Caco-2 (cell line): Measurements from ENCODE around the gene PPFIBP2. TPM values are rescaled to one million over a fixed set of nuclear protein-coding genes. Genes with fewer than 3 reads are reported as not detected.

Experiments used
- BruUV-seq: library from RNA; stranded (reverse); fragments of 400-500 nt; replicated peaks from 2 replicates; lab custom pipeline; 2021; lab: Mats Ljungman, UMichigan
- CTCF ChIA-PET: fragments of 300-600 bp; sonication (Branson Sonifier 250); formaldehyde crosslinking; loops from one replicate; lab custom pipeline; 2022; ENCODE audit warnings: antibody characterized with exemption; lab: Charles Lee
- POLR2A ChIA-PET: fragments of 300-600 bp; sonication (Branson Sonifier 250); formaldehyde crosslinking; loops from one replicate; lab custom pipeline; 2022; ENCODE audit warnings: antibody characterized with exemption; lab: Charles Lee
- DNase-seq, 2 experiments: peaks; one replicate each; pipeline versions ENCODE4 v3.0.0 to v3.0.0-alpha.2; 2020 to 2022
- H3K27me3 ChIP-seq: replicated peaks from 2 replicates; pipeline ENCODE4 v1.6.0; 2011; ENCODE audit warnings: low read length; ENCODE audit not compliant: control insufficient read depth, insufficient read depth
- H3K36me3 ChIP-seq: 2 replicates; pipeline ENCODE4 v1.5.1; 2011; ENCODE audit warnings: low read length; ENCODE audit not compliant: control insufficient read depth, insufficient read depth
- H3K4me1 ChIP-seq: fragments of 250-450 bp; sonication (Bioruptor Pico); 2 replicates; pipeline ENCODE4 v1.5.1; 2020; ENCODE audit warnings: mild to moderate bottlenecking
- H3K4me3 ChIP-seq: 2 replicates; pipeline ENCODE4 v1.5.1; 2011; ENCODE audit warnings: low read depth, mild to moderate bottlenecking, control low read depth, low read length
- H3K9me3 ChIP-seq: fragments of 250-450 bp; sonication (Bioruptor Pico); 2 replicates; pipeline ENCODE4 v1.5.1; 2020; ENCODE audit warnings: mild to moderate bottlenecking, moderate library complexity
- H3K27ac Mint-ChIP-seq: one replicate; pipeline ENCODE4 v1.8.0; 2022; ENCODE audit warnings: mixed read lengths; ENCODE audit not compliant: unreplicated experiment
- H3K27me3 Mint-ChIP-seq: one replicate; pipeline ENCODE4 v1.8.0; 2022; ENCODE audit warnings: mixed read lengths; ENCODE audit not compliant: insufficient read depth, unreplicated experiment
- H3K36me3 Mint-ChIP-seq: one replicate; pipeline ENCODE4 v1.8.0; 2022; ENCODE audit warnings: mild to moderate bottlenecking, mixed read lengths; ENCODE audit not compliant: insufficient read depth, unreplicated experiment
- H3K4me1 Mint-ChIP-seq: one replicate; pipeline ENCODE4 v1.8.0; 2022; ENCODE audit warnings: low read depth, mixed read lengths; ENCODE audit not compliant: unreplicated experiment
- H3K4me3 Mint-ChIP-seq: one replicate; pipeline ENCODE4 v1.8.0; 2022; ENCODE audit warnings: mild to moderate bottlenecking, moderate library complexity, mixed read lengths; ENCODE audit not compliant: unreplicated experiment
- H3K9me3 Mint-ChIP-seq: one replicate; pipeline ENCODE4 v1.8.0; 2022; ENCODE audit warnings: mixed read lengths; ENCODE audit not compliant: unreplicated experiment
- intact Hi-C: fragments of 100-400 bp; cut with micrococcal nuclease; formaldehyde crosslinking; loops from one replicate; pipeline ENCODE4 v1.10.0; 2022; ENCODE audit not compliant: unreplicated experiment
- total RNA-seq: library from RNA; stranded (reverse); gene quantifications from 2 replicates; pipeline ENCODE4 v1.2.3, GENCODE V29; 2022
- TF ChIP-seq, protein P1 (sequence below), 2 experiments: fragments of 200-600 bp in 1 of 2; IDR thresholded peaks; 1 replicate in 1 of 2; 2 replicates in 1 of 2; pipeline versions ENCODE4 v1.5.1 to v1.8.0; 2011 to 2022; ENCODE audit warnings: antibody characterized with exemption in 1 of 2, control low read depth in 1 of 2, inconsistent platforms in 1 of 2, low read depth in 1 of 2, low read length in 1 of 2, mild to moderate bottlenecking in 1 of 2, moderate library complexity in 1 of 2; ENCODE audit not compliant: insufficient read depth in 1 of 2, severe bottlenecking in 1 of 2, unreplicated experiment in 1 of 2

PPFIBP2 gene
- total RNA-seq, 1 experiment from 2014 or later, result 72.5 TPM

DNA sequence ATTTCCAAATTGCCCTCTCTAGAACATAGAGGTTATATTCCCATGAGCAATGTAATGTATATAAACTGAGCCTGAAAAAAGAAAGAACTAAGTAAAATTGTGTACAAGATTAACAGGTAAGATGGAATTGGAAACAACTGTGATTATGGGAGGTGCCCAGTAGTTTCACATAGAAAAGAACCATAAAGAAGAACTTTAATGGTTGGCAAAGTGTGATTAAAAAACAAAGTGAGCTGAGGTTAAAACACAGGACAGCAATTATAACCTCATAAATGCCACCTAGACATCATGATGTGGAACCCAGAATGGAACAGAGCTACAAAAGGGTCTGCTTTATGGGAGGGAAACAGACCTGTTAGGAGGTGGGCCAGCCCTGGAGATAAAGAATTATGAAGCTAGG is 100.9 kb downstream of the PPFIBP2 start:
- ChIA-PET POLR2A (interaction anchor here (0.8 kb wide), 1 partner anchor 14 kb away, joined by 4 read pairs; no protein-coding TSS in a partner anchor), CTCF (no interaction called here)
- no peak for DNase-seq
- no peaks in the 10 kb centered on the region for H3K27me3 ChIP-seq
- peaks cover 7% of the 10 kb centered on the region for H3K36me3 ChIP-seq
- intact Hi-C loops, result no loop called here
- TF ChIP-seq, protein P1, sequence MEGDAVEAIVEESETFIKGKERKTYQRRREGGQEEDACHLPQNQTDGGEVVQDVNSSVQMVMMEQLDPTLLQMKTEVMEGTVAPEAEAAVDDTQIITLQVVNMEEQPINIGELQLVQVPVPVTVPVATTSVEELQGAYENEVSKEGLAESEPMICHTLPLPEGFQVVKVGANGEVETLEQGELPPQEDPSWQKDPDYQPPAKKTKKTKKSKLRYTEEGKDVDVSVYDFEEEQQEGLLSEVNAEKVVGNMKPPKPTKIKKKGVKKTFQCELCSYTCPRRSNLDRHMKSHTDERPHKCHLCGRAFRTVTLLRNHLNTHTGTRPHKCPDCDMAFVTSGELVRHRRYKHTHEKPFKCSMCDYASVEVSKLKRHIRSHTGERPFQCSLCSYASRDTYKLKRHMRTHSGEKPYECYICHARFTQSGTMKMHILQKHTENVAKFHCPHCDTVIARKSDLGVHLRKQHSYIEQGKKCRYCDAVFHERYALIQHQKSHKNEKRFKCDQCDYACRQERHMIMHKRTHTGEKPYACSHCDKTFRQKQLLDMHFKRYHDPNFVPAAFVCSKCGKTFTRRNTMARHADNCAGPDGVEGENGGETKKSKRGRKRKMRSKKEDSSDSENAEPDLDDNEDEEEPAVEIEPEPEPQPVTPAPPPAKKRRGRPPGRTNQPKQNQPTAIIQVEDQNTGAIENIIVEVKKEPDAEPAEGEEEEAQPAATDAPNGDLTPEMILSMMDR (IDR thresholded peaks at IDR 0.05; ENCODE audit: insufficient read depth in 1 of 2, low read depth in 1 of 2, low read length in 1 of 2, severe bottlenecking in 1 of 2, unreplicated experiment in 1 of 2), result no peak
- no peak overlapping the region for H3K4me3 Mint-ChIP-seq
- peaks cover 77% of the 10 kb centered on the region for H3K36me3 Mint-ChIP-seq
- peaks cover 52% of the 10 kb centered on the region for H3K4me1 Mint-ChIP-seq
- peak overlapping the region; percentile 73 for H3K27ac Mint-ChIP-seq
- no peaks in the 10 kb centered on the region for H3K9me3 Mint-ChIP-seq
- BruUV-seq, result no TSS peak
- H3K4me1 ChIP-seq, result peaks cover 44% of the 10 kb centered on the region
- H3K9me3 ChIP-seq, result no peaks in the 10 kb centered on the region
- H3K27me3 Mint-ChIP-seq, result no peaks in the 10 kb centered on the region
- H3K4me3 ChIP-seq, result no peak overlapping the region

DNA sequence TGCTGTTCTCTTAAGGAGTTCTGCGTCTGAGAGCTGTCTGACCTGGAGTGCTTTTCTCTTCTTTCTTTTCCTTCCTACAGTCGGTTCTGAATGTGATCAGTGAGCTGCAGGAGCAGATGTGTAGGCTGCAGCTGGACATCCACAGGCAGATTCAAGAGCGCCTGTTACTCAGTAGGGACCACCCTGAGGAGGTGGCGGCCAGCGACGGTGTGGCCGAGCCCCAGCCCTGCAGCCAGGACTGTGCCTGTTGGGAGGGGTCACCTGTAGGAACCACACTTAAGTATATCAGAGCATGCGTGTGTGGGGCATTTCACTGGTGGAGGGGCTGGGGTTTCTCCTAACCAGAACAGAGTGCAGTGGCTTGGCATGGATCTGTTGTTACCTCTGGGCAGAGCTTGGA is 103.2 kb downstream of the PPFIBP2 start:
- Mint-ChIP-seq H3K27ac (no peak overlapping the region), H3K9me3 (no peaks in the 10 kb centered on the region), H3K36me3 (peaks cover 73% of the 10 kb centered on the region), H3K27me3 (no peaks in the 10 kb centered on the region), H3K4me3 (no peak overlapping the region), H3K4me1 (peaks cover 41% of the 10 kb centered on the region)
- ChIA-PET POLR2A (no interaction called here), CTCF (no interaction called here)
- no peak for DNase-seq
- Histone ChIP-seq H3K4me3 (no peak overlapping the region), H3K4me1 (peaks cover 23% of the 10 kb centered on the region), H3K36me3 (peaks cover 8% of the 10 kb centered on the region), H3K9me3 (no peaks in the 10 kb centered on the region), H3K27me3 (no peaks in the 10 kb centered on the region)
- TF ChIP-seq, protein P1 (IDR thresholded peaks at IDR 0.05; ENCODE audit: insufficient read depth in 1 of 2, low read depth in 1 of 2, low read length in 1 of 2, severe bottlenecking in 1 of 2, unreplicated experiment in 1 of 2), result no peak
- BruUV-seq, result no TSS peak
- intact Hi-C loops, result no loop called here

DNA sequence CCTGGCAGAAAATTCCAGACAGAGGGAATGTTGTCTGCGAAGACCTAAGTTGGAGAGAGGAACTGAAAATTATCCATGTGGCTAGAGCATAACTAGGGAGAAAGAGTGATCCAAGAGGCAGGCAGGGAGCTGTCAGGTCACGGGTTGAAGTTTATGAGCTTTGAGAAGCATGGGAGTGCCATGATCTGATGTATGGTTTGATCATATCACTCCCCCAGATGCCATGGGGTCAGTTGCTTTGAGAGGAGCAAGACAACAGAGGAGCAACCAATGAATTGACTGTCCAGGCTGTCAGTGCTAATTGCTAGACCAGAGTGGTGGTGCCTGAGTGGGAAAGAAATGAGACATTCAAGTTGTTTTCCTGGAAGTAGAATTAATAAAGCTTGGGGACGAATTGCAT is 105.5 kb downstream of the PPFIBP2 start:
- ChIA-PET CTCF (no interaction called here), POLR2A (no interaction called here)
- H3K4me1 Mint-ChIP-seq, result peaks cover 18% of the 10 kb centered on the region
- H3K36me3 Mint-ChIP-seq, result peaks cover 76% of the 10 kb centered on the region
- H3K27me3 Mint-ChIP-seq, result no peaks in the 10 kb centered on the region
- H3K36me3 ChIP-seq, result peaks cover 9% of the 10 kb centered on the region
- no peak overlapping the region for H3K4me3 ChIP-seq
- no peak overlapping the region for H3K27ac Mint-ChIP-seq
- H3K4me1 ChIP-seq, result no peaks in the 10 kb centered on the region
- no peak overlapping the region for H3K4me3 Mint-ChIP-seq
- no peaks in the 10 kb centered on the region for H3K9me3 ChIP-seq
- H3K9me3 Mint-ChIP-seq, result no peaks in the 10 kb centered on the region
- H3K27me3 ChIP-seq, result no peaks in the 10 kb centered on the region
- no peak for DNase-seq
- no TSS peak for BruUV-seq
- TF ChIP-seq, protein P1 (IDR thresholded peaks at IDR 0.05; ENCODE audit: insufficient read depth in 1 of 2, low read depth in 1 of 2, low read length in 1 of 2, severe bottlenecking in 1 of 2, unreplicated experiment in 1 of 2), result no peak
- intact Hi-C loops, result no loop called here
